Measurements from ENCODE around the gene CABYR.
"Not testable (repeated sequence)": the region's sequence is repeated elsewhere in the genome, so short reads cannot be mapped to it uniquely, and the experiment has no call there.

CABYR gene

DNA sequence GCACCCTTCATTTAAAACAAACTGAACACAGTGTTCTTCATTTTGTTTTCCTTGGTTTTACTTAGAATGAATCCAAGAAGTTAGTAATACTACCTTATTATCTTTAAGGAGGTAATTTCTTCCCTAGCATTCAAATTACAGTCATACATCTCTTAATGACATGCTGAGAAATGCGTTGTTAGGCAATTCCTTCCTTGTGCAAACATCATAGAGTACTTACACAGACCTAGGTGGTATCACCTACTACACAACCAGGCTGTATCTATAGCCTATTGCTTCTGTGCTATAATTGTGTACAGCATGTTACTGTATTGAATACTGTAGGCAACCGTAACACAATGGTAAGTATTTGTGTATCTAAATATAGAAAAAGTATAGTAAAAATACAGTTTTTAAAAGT, 8.4 kb upstream of the CABYR start:
- DNase-seq = no peak

- peak; percentile 10 for DNase-seq
These were observed 1.9 kb upstream of the CABYR start for GRCh38 chr18:24136967-24137373.

DNA sequence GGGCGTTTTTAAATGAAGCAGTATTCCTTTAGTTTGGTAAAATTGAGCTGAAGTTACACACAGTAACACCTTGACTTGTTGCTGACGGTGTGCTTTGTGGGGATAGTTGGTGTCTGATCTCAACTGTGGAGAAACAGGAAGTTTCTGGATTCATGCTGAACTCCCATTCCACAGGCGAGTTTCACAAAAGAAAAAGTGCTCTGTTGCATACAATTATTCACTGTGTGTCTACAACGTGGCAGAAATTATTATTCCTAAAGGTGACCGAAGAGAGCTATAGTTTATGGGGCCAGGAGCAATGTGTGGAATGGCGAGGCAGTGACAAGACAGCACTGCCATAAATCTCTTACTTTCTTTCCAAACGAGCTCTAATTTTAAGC, 463 bp upstream of the CABYR start:
- no peak for DNase-seq

DNA sequence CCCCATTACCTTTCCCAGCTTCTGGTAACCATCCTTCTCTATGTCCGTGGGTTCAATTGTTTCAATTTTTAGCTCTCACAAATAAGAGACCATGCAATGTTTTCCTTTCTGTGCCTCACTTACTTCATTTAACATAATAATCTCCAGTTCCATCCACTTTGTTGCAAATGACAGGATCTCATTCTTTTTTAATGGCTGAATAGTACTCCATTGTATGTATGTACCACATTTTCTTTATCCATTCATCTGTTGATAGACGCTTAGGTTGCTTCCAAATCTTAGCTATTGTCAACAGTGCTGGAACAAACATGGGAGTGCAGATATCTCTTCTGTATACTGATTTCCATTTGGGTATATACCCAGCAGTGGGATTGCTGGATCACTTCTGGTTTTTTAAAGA, 1.8 kb downstream of the CABYR start:
- DNase-seq = no peak

- no peak for DNase-seq
These were observed 3.5 kb downstream of the CABYR start for GRCh38 chr18:24142376-24142775.

GRCh38 chr18:24149591-24149990, 10.7 kb downstream of the CABYR start:
- DNase-seq = not testable (repeated sequence)

DNA sequence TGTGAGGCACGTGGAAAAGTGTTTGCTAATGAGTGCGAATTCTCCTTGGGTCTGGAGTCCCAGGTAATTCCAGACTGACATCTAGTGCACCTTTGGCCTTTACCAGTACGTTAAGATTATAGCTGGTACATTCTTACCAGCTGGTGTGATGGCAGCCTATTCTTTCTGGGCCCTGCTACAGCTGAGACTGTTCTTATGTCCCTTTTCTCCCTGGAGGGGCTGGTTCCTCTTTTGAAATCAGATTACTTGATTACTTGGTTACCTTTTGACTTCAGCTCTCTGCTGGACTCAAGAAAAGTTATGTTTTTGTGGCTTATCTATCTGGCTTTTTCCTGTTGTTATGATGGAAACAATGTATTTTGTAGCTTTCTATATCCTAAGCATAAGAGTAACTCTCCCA, 14.5 kb downstream of the CABYR start:
- DNase-seq = no peak

DNA sequence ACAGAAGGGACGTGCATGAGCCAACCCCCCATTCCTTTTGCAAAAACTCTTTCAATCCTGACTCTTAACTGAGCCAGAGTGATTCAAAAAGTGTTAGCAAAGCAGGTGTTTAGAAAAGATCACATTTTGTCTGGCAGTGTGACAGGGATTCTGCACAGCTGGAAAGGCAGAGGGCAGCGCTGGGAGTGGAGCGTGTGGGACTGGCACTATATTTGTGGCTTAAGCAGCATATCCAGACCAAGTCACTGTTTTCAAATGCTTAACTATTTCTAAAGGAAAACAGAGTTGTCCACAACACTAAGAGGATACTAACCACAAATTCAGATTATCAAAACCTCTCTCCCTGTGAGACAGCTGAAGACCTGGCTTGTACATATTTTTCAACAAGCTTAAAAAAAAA, 19.0 kb downstream of the CABYR start:
- DNase-seq = no peak

- DNase-seq = no peak
These were observed 21.2 kb downstream of the CABYR start for GRCh38 chr18:24160086-24160485.

DNA sequence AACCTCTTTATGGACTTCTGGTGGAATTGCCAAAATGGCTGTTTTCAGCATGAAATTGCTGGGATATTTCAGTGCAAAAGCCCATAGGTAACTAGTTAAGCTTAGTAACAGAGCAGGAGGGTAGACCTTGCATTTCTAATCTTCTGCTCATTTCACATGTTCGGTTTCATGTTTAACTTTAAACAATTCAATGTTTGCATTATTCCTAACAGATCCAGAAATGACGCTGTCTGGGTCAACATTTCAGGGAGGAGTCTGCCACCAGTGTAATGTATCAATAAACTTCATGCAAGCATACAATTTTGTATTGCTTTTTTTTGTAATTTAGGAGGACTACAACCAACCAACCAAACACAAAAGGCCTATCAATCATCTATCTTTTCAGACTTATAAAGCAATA, 22.4 kb downstream of the CABYR start:
- no peak for DNase-seq

DNA sequence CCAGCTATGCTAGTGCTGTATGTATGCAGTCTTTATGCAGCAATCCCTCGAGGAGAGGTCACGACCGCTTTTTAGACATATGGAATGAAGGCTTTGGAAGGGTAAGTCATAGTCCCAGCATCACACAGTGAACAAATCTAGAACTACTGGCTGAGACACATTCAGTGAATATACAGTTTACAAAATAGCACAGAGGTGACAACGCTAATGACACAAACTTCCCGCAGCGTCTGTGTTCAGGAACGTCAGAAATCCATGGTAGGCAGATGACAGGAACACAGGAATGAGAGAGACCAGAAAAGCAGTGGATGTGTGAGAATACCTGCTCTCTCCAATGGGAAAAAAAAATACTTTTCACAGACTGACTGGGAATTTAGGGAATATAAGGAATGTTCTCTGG, 29.6 kb downstream of the CABYR start:
- DNase-seq = no peak

DNA sequence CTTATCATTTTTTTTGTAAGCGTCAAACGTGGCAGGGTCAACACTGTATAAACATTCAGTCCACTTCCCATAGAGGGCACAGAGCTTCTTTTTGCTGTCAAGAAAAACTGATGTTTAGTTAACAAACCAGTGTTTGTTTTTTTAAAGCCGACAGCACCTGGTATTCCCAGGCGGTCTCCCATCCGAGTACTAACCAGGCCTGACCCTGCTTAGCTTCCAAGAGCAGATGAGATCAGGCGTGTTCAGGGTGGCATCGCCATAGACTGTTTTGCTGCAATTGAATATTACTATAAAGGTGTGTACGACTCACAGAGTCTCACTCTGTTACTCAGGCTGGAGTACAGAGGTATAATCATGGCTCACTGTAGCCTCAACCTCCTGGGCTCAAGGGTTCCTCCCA, 31.5 kb downstream of the CABYR start:
- DNase-seq = peak; percentile 3

- DNase-seq = no peak
These were observed 35.1 kb downstream of the CABYR start for GRCh38 chr18:24173997-24174396.

GRCh38 chr18:24176727-24177416, 38.0 kb downstream of the CABYR start:
- DNase-seq = peak; percentile 27

DNA sequence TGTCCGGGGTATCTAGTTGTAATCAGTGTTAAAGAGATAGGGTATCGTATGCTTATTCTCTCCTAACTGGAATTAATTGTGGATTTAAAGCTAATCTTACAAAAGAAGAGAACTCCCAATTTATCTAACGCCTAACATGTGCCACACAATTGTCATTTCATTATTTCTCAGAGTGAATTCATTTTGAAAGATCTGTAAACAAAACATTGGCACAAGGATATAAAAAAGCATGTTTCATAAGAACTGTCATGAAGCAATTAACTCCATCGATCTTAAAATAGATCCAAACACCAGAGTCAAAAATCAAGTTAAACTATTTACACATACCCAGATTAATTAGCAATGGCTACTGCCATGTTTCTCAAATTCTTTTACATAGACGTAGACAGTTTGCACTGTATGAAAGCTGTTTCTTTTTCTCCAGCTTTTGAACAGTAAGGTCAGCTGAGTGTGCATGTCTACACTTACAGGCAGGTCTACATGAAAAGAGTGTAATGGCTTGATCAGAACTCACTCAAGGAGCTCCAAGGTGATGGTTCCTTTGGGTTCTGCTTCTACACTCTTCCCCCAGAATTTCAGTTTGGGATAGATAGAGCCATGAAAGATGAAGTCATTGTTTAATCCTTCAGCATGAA, 38.8 kb downstream of the CABYR start:
- DNase-seq = no peak

DNA sequence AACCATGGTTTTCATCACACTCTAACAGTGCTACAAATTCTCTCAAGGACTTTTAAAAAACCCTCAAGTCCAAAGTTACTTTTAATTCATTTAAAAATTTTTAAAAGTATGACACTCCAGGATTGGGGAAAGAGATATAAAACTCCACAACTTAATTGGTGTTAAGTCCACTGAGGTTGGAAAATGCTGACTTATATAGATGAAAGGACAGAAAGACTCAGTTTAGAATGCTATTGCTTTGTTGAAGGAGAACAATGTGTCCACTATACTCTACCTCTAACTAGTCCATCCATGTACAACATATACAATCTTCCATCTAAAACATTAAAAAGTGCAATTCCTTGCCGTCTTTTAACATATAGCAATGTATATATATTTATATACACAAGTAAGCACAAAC, 41.2 kb downstream of the CABYR start:
- DNase-seq = no peak

DNA sequence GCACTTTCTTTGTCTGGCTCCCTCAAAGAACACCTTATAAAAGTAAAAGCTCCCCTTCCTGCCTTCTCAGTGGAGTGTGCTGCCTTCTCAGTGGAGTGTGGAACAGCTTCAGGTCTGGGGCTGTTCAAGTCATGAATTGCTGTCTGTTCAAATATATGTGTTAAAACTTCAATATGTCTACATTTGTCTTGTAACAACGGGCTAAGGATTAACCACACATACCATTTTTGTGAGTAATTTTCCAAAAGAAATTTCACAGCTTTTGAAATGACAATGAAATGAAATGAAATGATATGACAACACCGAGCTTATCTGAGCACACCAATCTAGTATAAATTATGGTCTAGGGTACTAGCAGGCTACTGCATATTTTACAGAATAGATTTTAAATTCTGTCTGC, 42.9 kb downstream of the CABYR start:
- DNase-seq = no peak

DNA sequence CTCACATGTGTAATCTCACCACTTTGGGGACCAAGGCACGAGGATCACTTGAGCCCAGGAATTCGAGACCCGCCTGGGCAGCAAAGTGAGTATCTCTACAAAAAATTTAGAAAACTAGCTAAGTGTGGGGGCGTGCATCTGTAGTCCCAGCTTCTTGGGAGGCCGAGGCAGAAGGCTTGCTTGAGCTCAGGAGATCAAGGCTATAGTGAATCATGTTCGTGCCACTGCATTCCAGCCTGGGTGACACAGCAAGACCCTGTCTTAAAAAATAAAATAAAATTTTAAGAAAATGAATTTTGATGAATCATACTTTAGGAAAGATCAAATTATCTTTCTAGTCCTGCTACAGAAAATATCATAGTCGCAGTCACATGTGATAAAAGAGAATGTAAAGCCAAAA, 46.9 kb downstream of the CABYR start:
- DNase-seq = no peak

DNA sequence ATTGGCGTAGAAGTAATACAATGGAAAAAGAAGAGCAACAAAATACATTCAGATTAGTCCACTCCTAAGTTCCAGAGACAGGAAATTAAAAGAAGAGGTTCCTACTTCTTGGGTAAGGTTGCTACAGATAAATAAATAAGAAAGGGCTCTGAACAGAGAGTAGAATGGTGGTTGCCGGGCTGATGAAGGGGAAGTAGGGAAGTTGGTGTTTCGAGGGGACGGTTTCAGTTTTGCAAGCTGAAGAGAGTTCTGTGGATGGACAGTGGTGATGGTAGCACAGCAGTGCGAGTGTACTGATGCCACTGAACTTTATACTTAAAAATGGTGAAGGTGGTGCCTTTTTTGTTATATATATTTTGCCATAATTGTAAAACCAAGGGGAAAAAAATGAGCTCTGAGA, 48.2 kb downstream of the CABYR start:
- no peak for DNase-seq

- no peak for DNase-seq
These were observed 48.8 kb downstream of the CABYR start for GRCh38 chr18:24187689-24188088.

GRCh38 chr18:24188120-24188519, 49.3 kb downstream of the CABYR start:
- no peak for DNase-seq

DNA sequence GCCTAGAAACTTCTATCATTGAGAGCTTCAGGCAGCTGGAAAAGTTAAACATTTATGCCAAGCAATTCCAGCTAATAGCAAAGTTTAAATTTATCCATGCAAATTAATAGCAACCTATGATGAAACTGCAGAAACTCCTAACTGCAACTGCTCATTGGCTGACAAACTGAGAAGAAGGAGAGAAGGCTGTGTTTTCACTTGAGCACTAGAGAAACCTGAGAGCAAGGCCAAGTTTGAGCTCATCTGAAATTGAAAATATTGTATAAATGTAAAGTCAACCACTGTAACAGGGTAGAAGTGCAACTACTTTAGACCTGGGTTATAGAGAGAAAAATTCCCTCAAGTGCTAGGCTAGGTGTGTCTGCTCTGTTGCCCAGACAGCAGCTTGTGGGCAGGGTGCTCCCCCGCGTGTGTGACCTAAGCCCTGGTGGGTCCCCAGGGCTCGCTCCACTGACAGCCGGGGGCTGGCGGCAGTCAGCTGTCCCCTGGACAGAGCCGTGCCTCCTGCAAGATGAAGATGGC, 50.2 kb downstream of the CABYR start:
- DNase-seq = no peak

- no peak for DNase-seq
These were observed 50.9 kb downstream of the CABYR start for GRCh38 chr18:24189664-24190346.

GRCh38 chr18:24190590-24190989, 51.7 kb downstream of the CABYR start:
- no peak for DNase-seq

Data from CD4-positive, alpha-beta T cell treated with Interleukin-10 for 1 hour (primary cell).